ENCODE data around the gene CDKL4.
"Not testable (repeated sequence)": the region's sequence is repeated elsewhere in the genome, so short reads cannot be mapped to it uniquely, and the experiment has no call there.

Gene CDKL4

DNA sequence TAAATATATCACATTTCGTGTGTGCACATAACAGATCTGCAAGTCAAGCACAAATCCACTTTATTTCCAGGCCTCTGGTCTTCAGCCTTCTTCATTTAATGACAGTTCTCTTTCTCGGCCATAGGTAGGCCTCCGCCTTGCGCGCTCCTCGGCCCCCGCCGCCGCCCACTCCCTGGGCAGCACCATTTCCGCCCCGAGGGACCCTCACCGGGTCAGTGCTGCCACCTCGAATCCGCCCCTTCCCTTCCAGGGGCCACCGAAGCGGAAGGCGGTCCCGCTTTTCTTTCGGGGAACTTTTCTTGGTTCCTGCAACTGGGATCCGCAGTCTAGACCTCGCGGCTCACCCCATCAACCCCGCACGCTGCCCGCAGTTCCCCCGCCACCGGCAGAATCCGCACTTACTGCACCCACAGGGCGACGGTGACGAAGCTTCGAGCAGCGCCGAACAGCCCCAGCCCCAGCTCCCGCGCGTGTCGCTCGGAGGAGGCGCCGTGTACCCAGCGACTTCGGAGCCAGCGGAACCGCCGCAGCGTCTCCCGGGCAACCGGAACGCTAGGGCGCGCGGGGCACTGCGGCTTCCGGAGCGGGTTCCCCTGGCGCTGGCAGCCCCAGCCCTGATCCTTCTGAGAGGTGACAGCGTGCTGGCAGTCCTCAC is at the start of gene CDKL4:
CDKL4 (minus strand) TSS at position 502 of the 655 bp plus-strand sequence.
- DNase-seq: peak; percentile 32

GRCh38 chr2:39290433-39290832 is 46.7 kb upstream of the CDKL4 start:
- no peak for DNase-seq

DNA sequence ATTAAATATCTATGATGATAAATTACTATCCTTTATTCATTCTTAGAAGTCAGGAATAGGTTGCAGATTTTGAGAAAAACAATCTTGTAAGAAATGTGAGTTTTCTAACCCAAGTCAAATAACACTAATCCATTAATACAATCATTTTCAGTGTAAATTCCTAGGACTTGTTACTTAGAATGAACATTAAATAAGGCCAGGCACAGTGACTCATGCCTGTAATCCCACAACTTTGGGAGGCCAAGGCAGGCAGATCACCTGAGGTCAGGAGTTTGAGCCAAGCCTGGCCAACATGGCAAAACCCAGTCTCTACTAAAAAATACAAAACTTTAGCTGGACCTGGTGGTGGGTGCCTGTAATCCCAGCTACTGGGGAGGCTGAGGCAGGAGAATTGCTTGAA is 45.8 kb upstream of the CDKL4 start:
- no peak for DNase-seq

- no peak for DNase-seq
Observed at GRCh38 chr2:39283561-39283960, 39.8 kb upstream of the CDKL4 start.

DNA sequence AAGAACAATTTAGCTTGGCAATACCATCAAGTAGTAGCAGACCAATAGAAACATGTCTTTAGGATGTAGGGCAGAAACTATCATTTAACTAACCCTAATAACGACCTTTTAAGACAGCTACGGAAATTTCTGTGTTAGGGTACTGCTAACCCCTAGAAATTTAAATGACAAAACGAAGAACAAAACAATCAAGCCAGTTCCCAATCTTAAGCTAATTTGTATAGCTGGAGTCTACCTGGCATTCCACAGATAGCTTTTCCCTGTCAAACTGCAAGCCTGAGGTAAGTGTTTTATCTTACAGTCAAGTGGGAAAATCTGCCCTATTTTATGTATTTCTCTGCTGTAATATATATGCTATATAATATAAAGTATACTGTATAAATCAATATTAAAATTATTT is 37.6 kb upstream of the CDKL4 start:
- no peak for DNase-seq

DNA sequence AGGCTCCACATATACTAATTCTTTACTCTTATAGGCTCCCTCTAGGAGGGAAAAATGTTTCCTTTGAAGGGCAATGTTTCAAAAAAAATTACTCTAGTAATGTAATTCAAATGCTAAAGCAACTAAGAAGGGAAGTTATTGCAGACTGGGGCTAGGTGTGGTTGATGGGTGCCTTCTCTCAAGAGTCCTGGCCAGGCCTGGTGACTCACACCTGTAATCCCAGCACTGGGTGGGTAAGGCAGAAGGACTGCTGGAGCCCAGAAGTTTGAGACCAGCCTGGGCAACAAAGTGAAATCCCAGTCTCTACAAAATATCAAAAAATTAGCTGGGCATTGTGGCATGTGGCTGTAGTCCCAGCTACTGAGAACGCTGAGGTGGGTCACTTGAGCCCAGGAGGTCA is 31.2 kb upstream of the CDKL4 start:
- DNase-seq: no peak

- no peak for DNase-seq
Observed at GRCh38 chr2:39269941-39270340, 26.2 kb upstream of the CDKL4 start.

- DNase-seq: no peak
Observed at GRCh38 chr2:39266916-39267434, 23.2 kb upstream of the CDKL4 start.

DNA sequence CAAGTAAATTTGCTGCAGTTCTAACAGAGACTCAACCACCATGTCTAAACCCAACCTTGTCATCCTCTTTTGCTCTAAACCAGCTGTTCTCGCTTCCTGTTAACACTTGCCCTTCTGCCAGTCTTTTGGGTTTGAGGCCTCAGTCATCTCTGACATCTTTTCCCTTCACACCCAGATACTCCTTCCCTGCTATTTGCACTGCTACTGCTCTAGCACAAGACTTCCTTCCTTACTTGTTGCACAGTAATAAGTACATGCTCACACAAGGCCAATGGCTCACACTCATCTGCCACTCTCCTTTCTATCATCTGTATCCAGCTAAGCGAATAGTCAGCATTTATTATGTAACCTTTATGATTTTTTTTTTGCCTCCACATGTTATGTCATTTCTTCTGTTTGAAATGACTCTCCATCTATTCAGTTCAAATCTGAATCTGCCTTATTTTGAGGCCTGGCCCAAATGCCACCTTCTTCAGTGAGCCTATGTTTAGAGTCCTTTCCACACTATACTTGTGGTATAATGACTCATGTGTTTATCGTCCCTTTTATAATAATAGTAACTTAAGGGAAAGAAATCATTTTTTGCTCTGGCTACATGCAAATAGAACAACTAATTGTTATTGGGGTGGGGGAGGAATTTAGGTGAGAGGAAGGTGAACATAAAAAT is 22.5 kb upstream of the CDKL4 start:
- no peak for DNase-seq

GRCh38 chr2:39265315-39265714 is 21.5 kb upstream of the CDKL4 start:
- peak; percentile 27 for DNase-seq

DNA sequence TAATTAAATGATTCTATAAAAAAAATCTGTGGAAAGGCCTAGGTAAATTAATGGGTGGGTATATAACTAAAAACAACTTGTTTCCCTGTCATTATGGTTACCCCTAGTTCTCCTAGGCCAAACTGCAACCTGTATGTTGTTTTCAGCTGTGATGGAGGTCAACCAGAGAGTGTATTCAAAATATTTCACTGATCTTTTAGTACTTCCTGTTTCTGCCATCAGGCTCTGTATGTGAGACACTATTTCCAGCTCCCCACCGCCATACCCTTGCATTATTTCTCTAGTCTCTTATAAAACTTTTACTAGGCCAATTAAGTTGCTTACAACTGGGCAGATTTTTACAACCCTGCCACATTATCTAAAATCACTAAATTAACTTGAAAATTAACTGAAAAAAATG is 21.0 kb upstream of the CDKL4 start:
- no peak for DNase-seq

DNA sequence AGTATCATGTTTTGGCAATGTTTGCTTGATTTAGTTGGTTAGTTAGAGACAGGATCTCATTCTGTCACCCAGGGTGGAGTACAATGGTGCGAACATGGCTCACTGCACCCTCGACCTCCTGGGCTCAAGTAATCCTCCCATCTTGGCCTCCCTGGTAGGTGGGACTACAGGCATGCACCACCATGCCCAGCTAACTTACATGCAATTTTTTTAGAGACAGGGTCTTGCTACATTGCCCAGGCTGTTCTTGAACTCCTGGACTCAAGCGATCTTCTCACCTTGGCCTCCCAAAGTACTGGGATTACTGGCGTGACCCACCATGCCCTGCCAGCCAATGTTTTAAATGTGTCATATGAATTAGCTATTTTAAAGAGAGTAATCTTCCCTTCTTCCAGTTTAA is 16.3 kb upstream of the CDKL4 start:
- no peak for DNase-seq

DNA sequence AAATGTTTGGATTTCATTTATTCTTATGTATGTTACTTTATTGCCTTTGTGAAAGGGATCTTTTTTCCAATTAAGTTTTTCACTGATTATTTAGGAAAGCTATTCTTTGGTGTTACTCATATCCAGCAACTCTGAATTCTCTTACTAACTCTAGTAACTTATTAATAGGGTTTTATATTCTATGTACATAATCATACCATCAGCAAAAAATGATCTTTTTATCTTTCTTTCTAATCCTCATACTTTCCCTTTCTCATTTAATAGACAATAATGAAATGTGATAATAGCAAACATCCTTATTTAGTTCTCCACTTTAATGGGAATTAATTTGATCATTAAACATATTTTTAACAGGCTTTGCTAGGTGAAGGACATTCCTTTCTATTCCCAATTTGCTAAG is 12.3 kb upstream of the CDKL4 start:
- DNase-seq: no peak

- DNase-seq: no peak
Observed at GRCh38 chr2:39252888-39253518, 9.2 kb upstream of the CDKL4 start.

- peak; percentile 87 for DNase-seq
Observed at GRCh38 chr2:39247512-39248043, 3.8 kb upstream of the CDKL4 start.

DNA sequence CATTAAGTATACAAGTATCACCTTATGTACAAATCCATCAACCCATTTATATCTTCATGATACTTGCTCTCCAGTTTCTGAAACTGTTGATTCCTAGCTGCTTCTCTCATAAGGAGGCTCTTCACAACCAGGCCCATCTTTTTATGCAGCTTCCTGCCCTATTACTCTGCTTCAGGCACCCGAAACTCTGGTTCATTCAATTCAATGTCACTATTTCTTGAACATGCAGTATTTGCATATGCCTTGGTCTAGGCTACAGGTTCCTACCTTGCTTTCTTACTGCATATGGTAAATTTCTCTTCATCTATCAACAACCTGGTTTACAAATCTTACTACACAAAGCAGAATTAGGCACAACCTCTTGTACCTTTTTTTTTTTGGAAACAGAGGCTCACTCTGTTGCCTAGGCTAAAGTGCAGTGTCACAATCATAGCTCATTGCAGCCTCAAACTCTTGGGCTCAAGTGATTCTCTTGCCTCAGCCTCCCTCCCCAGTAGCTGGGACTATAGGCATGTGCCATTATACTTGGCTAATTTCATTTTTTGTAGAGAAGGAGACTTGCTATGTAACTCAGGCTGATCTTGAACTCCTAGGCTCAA is 2.7 kb upstream of the CDKL4 start:
- no peak for DNase-seq

DNA sequence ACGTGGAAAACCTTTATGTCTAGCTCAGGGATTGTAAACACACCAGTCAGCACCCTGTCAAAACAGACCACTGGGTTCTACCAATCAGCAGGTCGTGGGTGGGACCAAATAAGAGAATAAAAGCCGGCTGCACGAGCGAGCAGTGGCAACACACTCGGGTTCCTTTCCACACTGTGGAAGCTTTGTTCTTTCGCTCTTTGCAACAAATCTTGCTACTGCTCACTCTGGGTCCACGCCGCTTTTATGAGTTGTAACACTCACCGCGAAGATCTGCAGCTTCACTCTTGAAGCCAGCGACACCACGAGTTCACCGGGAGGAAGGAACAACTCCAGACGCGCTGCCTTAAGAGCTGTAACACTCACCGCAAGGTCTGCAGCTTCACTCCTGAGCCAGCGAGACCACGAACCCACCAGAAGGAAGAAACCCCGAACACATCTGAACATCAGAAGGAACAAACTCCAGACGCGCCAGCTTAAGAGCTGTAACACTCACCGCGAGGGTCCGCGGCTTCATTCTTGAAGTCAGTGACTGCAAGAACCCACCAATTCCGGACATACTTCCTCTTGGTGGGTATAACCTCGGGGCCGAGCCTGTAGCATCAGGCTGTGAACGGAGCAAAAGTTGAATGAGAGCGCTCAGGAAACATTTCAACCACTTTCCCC is 1.3 kb upstream of the CDKL4 start:
- DNase-seq: not testable (repeated sequence)

- not testable (repeated sequence) for DNase-seq
Observed at GRCh38 chr2:39244241-39244862, 582 bp upstream of the CDKL4 start.

DNA sequence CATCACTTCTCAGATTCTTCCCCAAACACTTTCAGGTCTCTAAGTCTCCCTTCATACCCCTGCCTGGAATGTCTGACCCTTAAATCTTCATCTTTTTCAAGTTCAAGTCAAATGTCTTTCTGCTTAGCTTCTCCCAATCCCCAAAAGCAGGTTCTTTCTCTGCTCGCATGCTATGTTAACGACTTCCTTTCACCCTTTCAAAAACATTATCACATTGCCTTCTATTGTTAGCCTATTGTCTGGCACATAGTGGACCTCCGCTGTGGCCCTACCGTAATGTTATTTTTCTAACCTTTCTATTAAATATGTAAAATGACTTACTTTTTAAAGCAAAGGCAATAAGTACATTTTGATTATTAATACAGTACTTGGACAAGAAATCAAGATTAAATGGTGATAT is 2.2 kb downstream of the CDKL4 start:
- DNase-seq: no peak

DNA sequence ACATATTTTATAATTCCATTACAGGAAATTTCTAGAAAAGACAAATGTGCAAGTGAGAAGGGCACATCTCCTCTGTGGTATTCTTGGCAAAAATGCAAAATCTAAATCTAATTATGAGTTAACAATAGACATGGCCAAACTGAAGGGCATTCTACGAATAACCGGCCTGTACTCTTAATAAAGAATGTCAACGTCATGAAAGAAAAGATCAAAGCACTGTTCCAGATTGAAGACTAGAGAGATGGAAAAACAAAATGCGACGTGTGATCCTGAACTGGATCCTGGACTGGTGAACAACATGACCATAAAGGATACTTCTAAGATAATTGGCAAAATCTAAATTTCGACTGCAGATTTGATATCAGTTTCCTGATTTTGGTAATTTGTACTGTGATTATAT is 3.0 kb downstream of the CDKL4 start:
- no peak for DNase-seq

DNA sequence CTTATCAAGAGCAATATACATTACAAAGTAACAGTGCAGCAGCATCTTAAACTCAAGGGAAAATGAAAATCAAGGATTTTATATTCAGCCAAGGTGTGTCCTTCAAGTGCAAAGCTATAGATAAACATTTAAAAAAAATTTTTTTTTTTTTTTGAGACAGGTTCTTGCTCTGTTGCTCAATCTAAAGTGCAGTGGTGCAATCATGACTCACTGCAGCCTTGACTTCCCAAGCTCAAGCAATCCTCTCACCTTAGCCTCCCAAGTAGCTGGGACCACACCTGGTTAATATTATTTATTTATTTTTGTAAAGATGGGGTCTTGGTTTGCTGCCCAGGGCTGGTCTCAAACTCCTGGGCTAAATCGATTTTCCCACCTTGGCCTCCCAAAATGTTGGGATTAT is 9.0 kb downstream of the CDKL4 start:
- DNase-seq: no peak

DNA sequence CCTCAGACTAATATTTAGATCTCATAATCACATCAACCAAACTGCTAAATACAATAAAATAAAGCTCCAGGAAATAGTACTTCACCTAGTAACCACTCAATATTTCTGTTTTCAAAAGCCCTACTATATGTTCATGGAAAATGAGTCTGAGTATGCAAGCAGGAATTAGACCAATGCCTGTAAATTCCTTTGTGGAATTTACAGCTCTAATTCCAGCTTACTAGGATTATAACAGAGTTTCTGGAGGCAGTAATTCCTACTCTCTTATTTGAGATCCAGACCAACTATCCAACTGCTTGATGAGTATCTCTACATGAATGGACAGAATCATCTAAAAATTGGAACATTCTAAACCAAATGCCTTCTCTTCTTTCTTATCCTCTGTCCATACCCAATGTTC is 11.6 kb downstream of the CDKL4 start:
- DNase-seq: no peak

All from DMS153 (cell line).